Astrocyte of the spinal cord (primary cell): Measurements from ENCODE around the gene WDR41.

Experiments
- DNase-seq: peaks from one replicate; pipeline ENCODE4 v3.0.0; 2011; ENCODE audit warnings: low read depth, low spot score
- H3K4me3 ChIP-seq: 2 replicates; pipeline ENCODE4 v1.5.1; 2011; ENCODE audit warnings: low read depth, mild to moderate bottlenecking, low read length, moderate library complexity
- in situ Hi-C: cut with HindIII; loops from 2 replicates; pipeline ENCODE4 v1.10.0; 2017; ENCODE audit warnings: low sequenced_read_pairs
- TF ChIP-seq, protein P1 (sequence below): IDR thresholded peaks from 2 replicates; pipeline ENCODE4 v1.5.1; 2012; ENCODE audit warnings: low read depth, mild to moderate bottlenecking, low read length, inconsistent platforms

The WDR41 gene

DNA sequence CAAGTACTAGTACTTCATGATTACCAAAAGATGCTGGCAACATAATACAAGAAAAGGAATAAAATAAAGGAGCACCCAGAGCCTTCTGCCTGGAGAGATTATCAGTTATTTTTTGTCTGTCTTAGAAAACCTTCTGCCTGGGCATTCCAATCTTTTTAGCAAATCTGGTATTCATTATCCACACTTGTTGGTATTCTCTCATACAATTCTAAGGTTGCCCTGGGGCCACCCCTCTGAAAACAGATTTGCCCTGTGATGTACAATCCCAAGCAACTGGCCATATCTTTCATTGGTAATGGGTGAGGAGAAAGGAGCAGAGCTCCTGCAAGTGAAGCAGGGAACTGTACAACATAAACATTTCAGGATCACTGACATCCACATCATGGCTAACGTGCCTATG, 47.8 kb downstream of the WDR41 start:
- TF ChIP-seq, protein P1, sequence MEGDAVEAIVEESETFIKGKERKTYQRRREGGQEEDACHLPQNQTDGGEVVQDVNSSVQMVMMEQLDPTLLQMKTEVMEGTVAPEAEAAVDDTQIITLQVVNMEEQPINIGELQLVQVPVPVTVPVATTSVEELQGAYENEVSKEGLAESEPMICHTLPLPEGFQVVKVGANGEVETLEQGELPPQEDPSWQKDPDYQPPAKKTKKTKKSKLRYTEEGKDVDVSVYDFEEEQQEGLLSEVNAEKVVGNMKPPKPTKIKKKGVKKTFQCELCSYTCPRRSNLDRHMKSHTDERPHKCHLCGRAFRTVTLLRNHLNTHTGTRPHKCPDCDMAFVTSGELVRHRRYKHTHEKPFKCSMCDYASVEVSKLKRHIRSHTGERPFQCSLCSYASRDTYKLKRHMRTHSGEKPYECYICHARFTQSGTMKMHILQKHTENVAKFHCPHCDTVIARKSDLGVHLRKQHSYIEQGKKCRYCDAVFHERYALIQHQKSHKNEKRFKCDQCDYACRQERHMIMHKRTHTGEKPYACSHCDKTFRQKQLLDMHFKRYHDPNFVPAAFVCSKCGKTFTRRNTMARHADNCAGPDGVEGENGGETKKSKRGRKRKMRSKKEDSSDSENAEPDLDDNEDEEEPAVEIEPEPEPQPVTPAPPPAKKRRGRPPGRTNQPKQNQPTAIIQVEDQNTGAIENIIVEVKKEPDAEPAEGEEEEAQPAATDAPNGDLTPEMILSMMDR: no peak
- DNase-seq: no peak
- in situ Hi-C loops: no loop called here
- no peak overlapping the region for H3K4me3 ChIP-seq

DNA sequence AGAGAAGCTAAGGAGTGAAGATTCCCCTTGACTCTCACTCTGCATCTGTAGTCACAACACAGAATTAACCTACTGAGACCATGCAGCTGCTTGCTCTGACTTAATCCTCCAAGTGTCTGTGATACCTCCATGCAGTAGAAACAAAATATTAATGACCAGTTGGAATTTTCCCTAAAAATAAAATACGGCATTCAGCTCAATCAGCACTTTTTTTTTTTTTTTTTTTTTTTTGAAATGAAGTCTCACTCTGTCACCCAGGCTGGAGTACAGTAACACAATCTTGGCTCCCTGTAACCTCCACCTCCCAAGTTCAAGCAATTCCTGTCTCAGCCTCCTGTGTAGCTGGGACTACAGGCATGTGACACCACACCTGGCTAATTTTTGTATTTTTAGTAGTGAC, 48.4 kb downstream of the WDR41 start:
- TF ChIP-seq, protein P1: no peak
- no peak for DNase-seq
- in situ Hi-C loops: no loop called here
- H3K4me3 ChIP-seq: no peak overlapping the region

DNA sequence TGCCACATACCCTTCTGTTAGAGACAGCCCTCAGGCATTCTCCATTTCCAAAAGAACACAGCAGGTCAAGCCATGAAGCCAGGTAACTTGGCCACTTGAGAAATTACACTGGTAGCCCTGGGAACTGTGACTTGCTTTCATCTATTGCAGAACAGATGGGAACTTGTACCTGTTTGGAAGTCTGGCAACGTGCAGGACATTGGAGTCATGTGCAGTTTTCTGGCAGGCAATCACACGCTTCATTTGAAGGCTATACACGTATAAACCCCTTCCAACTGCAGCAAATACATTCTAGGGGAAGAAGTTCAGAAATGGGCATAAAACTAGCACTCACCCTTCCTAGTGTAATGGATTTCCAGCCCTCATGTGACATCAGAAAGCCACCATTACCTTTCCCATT, 54.0 kb downstream of the WDR41 start:
- no peak for DNase-seq
- TF ChIP-seq, protein P1: no peak
- in situ Hi-C loops: no loop called here
- H3K4me3 ChIP-seq: no peak overlapping the region

DNA sequence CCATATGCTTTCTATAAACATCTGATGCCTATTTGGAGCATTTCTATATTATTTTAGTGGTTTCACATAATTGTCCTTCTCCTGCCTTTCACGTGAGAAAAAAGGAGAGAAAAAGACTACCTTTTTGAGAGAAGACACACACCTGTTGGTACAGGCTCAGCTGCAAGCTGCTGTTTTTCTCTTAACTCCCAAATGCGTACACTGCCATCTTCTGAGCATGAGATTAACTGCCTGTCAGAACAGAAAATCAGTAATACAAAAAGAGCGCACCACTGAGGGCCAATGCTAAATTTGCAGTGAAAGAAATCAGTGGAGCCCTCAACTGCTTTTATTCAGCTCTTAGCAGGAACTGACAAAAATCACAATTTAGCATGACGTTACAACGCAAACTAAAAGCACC, 54.9 kb downstream of the WDR41 start:
- TF ChIP-seq, protein P1: no peak
- H3K4me3 ChIP-seq: no peak overlapping the region
- no peak for DNase-seq
- in situ Hi-C loops: no loop called here

DNA sequence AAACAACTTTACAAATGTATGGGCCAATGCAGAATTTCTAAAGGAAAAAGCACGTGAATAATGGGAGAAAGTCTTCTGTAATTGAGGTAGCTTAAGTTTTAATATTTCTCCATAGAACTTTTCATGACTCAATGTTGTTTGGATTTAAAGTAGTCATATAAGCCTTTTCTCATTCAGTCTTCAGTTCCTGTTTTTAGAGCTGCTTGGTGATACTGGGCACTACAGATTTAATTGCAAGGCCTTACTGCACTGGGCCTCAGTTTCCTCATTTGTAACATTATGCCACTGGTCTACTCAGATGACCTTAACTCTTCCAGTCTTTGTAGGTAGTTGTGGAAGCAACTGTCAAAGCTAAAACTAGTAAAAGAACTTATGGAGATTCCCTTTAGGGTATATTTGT, 60.4 kb downstream of the WDR41 start:
- DNase-seq: no peak
- no peak overlapping the region for H3K4me3 ChIP-seq
- in situ Hi-C loops: no loop called here
- TF ChIP-seq, protein P1: no peak

DNA sequence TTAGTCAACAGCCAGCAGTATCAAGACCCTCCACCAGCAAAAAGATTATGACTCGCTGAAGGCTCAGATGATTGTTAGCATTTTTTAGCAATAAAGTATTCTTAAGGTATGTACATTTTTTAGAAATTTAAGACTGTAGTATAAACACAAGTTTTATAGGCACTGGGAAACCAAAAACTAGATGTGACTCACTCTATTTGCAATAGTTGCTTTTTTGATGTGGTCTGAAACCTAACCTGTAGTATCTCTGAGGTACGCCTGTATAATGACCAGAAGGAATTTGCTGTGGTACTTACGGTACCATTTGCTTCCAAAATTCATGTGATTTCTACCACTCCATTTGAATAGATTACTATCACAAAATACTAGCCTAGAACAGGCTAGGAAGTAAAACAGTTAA, 60.8 kb downstream of the WDR41 start:
- in situ Hi-C loops: no loop called here

More for the DNA sequence above, 60.8 kb downstream of the WDR41 start:
- TF ChIP-seq, protein P1: no peak
- H3K4me3 ChIP-seq: no peak overlapping the region
- peak; percentile 58 for DNase-seq
